Renal pelvis (tissue), 4 donors: ENCODE measurements around the gene PPM1N. TPM values are rescaled to one million over a fixed set of nuclear protein-coding genes. Genes with fewer than 3 reads are reported as not detected.

Experiments
- DNase-seq: peaks from one replicate; pipeline ENCODE4 v3.0.0-alpha.2; 2013
- polyA plus RNA-seq, 3 donors: library from polyadenylated mRNA; unstranded; fragments of 120-200 nt; gene quantifications; one replicate each; pipeline ENCODE4 v1.2.1, GENCODE V29; 2013; ENCODE audit not compliant: insufficient read length in 3 of 3

PPM1N gene
- polyA plus RNA-seq, 3 donors: 0.13 to 0.68 (median 0.56) TPM

- DNase-seq: no peak
Measured at GRCh38 chr19:45488708-45489107, 9.5 kb upstream of the PPM1N start.

GRCh38 chr19:45489216-45489855 is 8.9 kb upstream of the PPM1N start:
- DNase-seq: no peak

- no peak for DNase-seq
Measured at GRCh38 chr19:45492137-45492626, 6.1 kb upstream of the PPM1N start.

GRCh38 chr19:45492627-45493470 is 5.4 kb upstream of the PPM1N start:
- peak; percentile 60 for DNase-seq

DNA sequence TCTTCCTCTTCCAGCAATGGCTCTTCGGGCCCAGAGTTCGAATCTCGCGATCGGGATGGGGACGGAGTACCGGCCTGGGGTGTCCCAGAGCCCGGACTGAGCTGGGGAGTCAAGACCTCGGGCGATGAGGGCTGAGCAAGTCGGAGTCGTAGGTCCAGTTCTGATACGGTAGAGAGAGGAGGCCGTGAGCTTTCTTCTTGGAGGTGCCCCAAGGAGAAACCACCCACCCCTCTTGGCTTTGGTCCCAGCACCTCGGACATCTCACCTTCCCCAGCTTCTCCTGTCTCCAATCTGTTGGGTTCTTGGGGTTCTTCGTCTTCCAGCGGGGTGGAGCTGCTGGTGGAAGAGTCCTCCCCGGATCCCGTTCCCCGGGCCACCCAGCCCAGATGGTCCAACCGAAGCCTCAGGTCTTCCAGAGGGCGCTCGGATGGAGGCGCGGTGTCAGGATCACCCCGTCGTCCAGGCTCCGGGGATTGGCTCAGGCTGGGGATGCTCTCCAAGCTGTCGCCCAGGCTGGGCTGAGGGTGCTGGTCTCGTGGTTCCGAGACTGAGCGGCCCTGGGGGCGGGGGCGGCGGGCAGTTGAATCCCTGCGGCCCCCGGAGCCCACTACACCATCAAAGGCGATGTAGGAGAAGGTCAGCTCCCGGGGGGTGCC is 3.9 kb upstream of the PPM1N start:
- no peak for DNase-seq

GRCh38 chr19:45495178-45495577 is 3.1 kb upstream of the PPM1N start:
- no peak for DNase-seq

DNA sequence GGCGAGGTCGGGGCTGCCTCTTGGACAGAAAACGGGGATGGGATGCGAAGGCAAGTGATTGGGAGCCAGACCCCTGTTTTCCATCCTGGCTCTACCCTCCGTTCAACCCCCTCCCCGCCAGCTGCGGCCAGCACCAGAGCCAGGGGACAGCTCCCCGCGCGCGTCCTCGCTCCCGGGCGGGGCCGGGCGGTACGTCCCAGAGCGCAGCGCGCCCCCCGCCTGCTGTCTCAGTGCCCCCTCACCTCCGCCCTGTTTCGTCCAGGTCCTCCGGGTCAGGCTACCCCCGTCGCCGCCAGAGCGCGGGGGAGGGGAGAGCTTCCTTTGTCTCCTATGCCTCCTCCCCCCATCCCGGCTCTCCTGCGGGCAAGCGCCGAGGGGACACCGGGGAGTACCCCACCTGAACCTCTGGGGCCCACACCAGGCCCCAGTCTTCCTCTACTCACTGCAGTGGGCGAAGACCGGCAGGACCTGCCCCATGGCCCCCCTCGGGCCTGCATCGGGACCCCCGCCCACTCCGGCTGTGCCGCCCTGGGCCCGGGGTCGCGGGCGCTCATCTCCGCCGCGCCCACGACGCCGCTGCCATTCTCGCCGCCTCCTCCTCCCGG is 1.8 kb upstream of the PPM1N start:
- peak; percentile 53 for DNase-seq

GRCh38 chr19:45497791-45498190 is 452 bp upstream of the PPM1N start:
- no peak for DNase-seq

DNA sequence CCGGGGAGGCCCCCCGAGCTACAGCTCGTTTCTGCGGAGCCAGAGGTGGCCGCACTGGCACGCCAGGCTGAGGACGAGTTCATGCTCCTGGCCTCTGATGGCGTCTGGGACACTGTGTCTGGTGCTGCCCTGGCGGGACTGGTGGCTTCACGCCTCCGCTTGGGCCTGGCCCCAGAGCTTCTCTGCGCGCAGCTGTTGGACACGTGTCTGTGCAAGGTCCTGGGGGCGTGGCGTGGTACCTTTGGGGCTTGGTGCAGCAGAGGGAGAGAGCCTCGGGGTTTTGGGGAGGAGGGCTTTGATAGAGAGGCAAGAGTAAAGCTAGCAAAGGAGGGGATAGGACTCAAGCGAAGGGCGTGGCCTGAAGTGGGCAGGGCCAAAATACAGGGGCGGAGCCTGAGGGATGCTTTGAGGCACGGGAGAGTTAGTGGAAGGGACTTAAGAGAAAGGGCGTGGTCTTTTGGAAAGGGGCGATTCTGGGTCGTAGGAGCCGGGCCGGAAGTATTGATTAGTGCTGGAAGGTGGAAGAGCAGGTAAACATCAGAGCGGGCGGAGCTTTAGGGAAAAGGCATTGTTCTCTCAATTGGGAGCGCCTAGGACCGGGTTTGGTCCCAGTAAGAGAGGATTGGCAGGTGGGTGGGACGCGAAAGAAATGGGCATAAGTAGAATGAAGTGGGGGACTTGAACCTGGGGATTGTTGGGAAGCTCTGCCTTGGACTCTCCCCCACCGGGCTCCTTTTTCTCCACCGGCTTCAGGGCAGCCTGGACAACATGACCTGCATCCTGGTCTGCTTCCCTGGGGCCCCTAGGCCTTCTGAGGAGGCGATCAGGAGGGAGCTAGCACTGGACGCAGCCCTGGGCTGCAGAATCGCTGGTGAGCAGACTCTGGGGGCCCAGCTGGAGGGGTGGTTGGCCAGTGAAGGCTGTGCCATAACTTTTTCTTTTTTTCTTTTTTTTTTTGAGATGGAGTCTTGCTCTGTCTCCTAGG is 1.2 kb downstream of the PPM1N start:
- no peak for DNase-seq

DNA sequence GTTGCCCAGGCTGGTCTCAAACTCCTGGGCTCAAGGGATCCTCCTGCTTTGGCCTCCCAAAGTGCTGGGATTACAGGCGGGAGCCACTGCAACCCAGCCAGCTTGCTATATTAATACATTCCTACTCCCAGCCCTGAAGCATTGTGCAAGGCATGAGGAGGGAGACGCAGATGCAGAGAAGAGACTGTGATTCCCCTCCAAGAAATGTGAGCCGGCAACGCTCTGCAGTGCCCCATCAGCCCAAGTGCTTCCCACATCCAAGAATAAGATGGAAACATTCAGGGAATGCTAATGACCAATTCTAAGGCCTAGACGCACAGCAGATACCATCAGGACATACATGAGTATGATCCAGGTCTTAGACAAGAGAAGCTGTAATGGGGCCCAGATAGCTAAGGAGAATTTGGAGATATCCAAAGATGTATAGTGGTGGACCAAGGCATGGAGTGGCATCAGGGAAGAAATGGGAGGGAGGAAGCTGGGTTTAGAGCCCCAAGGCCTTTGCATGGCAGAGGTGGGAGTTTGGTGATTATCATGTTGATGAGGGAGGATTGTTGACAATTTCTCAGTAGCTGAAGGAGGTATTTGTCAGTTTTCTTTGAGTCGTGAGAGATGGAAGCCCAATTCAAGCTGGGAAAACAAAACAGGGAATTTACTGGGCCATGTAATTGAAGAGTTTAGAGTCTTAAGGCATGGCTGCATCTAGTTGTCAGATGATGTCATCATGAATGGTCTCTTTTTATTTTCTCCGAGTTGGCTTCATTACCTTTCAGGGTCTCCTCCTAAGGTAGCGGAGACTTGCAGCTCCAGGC is 2.9 kb downstream of the PPM1N start:
- no peak for DNase-seq

DNA sequence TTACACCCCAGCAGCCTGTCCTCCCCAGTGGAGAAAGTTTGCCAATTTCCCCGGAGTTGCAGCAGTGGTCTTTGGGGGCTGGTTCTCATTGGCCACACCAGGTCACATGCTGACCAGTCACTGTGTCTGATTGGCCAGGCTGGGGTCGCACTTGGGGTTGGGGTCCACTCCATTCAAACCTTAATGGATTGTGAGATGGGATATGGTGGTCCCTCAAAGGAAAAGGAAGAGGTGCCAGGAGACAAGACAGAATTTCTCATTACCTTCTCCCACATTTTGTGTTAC is 3.4 kb downstream of the PPM1N start:
- DNase-seq: no peak

GRCh38 chr19:45502111-45502510 is 3.9 kb downstream of the PPM1N start:
- no peak for DNase-seq

DNA sequence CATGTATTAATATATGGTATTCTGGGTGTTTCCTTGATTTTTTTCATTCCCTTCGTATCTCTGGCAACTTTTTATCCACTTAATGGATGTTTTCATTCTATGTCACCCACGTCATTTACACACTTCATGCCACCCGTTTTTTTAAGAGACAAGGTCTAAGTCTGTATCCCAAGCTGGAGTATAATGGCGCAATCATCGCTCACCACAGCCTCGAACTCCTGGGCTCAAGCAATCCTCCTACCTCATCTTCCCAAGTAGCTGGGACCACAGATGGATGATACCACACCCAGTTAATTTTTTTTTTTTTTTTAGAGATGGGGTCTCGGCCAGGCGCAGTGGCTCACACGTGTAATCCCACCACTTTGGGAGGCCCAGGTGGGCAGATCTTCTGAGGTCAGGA is 5.7 kb downstream of the PPM1N start:
- no peak for DNase-seq

DNA sequence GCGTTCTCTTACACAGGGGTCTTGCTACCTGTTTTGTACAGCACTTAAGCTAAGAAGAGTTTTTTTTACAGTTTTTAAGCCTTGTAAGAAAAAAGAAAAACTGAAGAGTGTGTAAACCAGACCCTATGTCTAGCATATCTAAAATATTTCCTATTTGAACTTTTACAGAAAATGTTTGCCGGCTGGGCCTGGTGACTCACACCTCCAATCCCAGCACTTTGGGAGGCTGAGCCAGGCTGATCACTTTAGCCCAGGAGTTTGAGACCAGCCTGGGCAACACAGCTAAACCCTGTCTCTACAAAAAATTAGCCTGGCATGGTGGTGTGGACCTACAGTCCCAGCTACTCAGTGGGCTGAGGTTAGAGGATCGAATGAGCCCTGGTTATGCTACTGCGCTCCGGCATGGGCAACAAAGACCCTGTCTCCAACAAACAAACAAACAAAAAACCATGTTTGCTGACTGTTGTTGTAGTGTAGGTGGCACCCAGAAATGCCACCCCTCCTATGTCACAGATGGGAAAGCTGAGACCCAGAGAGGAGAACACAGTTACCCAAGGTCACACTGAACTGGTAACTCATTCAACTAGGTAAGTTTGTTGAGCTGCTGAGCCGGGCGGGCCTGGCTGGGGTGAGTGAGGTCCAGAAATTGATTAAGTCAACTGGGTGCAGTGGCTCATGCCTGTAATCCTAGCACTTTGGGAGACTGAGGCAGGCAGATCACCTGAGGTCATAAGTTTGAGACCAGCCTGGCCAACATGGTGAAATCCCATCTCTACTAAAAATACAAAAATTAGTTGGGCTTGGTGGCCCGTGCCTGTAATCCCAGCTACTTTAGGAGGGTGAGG is 7.1 kb downstream of the PPM1N start:
- no peak for DNase-seq

GRCh38 chr19:45505996-45506245 is 7.7 kb downstream of the PPM1N start:
- no peak for DNase-seq

GRCh38 chr19:45506246-45506988 is 8.2 kb downstream of the PPM1N start:
- peak; percentile 87 for DNase-seq

DNA sequence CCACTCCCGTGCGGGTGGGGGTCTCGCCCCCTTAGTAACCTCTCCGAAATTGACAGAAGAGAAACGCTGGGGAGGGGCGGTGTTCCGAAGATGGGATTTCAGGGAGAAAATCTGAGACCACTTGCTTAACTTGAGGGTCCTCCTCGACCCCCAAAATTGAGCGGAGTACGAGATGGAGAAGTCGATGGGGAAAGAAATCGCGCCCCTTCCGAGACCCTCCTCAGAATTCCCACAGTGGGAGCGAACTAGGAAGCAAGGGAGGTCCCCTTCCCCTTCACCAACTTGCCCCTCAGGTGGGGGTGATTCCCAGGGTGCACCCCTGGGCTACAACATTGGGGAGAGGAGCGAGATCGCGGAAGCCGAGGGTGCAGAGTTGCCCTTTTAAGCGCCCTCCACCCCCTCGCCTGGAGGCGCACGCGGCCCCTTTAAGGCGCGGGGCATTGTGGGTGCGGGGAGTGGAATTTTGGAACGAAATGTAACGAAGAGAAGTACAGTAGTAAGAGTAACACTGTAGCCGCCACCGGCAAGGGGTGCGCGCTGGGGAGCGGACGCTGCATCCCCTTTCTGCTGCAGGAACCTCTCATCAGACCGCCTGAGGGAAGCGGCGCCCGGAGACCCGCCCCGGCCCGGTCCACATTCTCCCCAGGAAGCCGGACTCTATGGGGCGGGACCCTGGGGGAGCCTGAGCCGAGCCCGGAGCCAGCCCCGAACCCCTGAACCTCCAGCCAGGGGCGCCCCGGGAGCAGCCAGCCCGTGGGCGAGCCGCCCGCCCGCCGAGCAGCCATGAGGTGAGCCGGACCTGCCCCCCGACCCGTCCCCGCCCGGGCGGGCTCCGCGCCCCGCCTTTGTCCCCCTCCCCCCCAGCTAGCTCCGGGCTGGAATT is 9.0 kb downstream of the PPM1N start, which contains the start of gene VASP:
Gene VASP (plus strand): TSS at position 491 of the 883 bp plus-strand sequence. CDS start 293 bp downstream, at position 784.
- DNase-seq: peak; percentile 81
